BJ (cell line): ENCODE results near the gene LIPH. TPM values are rescaled to one million over a fixed set of nuclear protein-coding genes. Genes with fewer than 3 reads are reported as not detected.
A peak's percentile ranks its signal among the peaks of the same experiment; 100 is the strongest.

Experiments used
- CTCF ChIA-PET: fragments of 350-600 bp; formaldehyde crosslinking; extraction: SDS; loops from one replicate; lab custom pipeline; 2021; ENCODE audit warnings: antibody characterized with exemption, inconsistent platforms; lab: Yijun Ruan, JAX
- POLR2A ChIA-PET: fragments of 300-600 bp; sonication (Branson Sonifier 250); formaldehyde crosslinking; extraction: SDS; loops from one replicate; lab custom pipeline; 2021; ENCODE audit warnings: antibody characterized with exemption; lab: Charles Lee
- DNase-seq: peaks from one replicate; pipeline ENCODE4 v3.0.0-alpha.2; 2011; ENCODE audit warnings: low read depth
- H3K27me3 ChIP-seq: 2 replicates; pipeline ENCODE4 v1.6.0; 2011; ENCODE audit warnings: low read length; ENCODE audit not compliant: control insufficient read depth, insufficient read depth
- H3K36me3 ChIP-seq: 2 replicates; pipeline ENCODE4 v1.5.1; 2011; ENCODE audit warnings: low read length; ENCODE audit not compliant: control insufficient read depth, insufficient read depth
- H3K4me3 ChIP-seq: 2 replicates; pipeline ENCODE4 v1.5.1; 2011; ENCODE audit warnings: low read depth, mild to moderate bottlenecking, control low read depth, low read length
- polyA plus RNA-seq: library from polyadenylated mRNA; depleted of rRNA; stranded (reverse); fragments of >200 nt; gene quantifications from 2 replicates; pipeline ENCODE4 v1.2.3, GENCODE V29; 2011
- TF ChIP-seq, protein P1 (sequence below): IDR thresholded peaks from 2 replicates; pipeline ENCODE4 v1.5.1; 2011; ENCODE audit warnings: low read depth, mild to moderate bottlenecking, control low read depth, inconsistent platforms, low read length, moderate library complexity; ENCODE audit not compliant: insufficient read depth

Gene LIPH
- polyA plus RNA-seq, 1 experiment: 0.17 TPM

DNA sequence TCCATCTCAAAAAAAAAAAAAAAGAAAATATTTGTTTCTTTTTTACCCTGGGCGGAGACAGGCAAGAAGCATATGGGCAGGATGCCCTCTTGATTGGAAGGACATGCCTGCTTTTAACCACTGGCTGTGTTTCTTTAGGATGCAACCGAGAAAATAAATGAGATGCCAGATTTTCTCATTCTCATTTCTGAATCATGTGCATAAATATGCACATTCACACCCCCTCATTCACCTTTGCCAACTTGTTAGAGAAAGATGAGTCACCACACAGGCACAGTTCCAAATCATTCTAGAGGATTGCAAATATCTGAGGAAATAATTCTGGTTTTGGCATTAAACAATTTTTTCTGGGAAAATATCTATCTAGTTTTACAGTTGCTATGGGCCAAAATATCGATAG is 3.3 kb downstream of the LIPH start:
- H3K36me3 ChIP-seq: no peaks in the 10 kb centered on the region
- ChIA-PET POLR2A (no interaction called here), CTCF (interaction anchor here (2.1 kb wide), 1 partner anchor 9 kb away, joined by 7 read pairs; no protein-coding TSS in a partner anchor)
- DNase-seq: peak; percentile 94
- H3K4me3 ChIP-seq: no peak overlapping the region
- TF ChIP-seq, protein P1, sequence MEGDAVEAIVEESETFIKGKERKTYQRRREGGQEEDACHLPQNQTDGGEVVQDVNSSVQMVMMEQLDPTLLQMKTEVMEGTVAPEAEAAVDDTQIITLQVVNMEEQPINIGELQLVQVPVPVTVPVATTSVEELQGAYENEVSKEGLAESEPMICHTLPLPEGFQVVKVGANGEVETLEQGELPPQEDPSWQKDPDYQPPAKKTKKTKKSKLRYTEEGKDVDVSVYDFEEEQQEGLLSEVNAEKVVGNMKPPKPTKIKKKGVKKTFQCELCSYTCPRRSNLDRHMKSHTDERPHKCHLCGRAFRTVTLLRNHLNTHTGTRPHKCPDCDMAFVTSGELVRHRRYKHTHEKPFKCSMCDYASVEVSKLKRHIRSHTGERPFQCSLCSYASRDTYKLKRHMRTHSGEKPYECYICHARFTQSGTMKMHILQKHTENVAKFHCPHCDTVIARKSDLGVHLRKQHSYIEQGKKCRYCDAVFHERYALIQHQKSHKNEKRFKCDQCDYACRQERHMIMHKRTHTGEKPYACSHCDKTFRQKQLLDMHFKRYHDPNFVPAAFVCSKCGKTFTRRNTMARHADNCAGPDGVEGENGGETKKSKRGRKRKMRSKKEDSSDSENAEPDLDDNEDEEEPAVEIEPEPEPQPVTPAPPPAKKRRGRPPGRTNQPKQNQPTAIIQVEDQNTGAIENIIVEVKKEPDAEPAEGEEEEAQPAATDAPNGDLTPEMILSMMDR: no peak
- no peaks in the 10 kb centered on the region for H3K27me3 ChIP-seq

DNA sequence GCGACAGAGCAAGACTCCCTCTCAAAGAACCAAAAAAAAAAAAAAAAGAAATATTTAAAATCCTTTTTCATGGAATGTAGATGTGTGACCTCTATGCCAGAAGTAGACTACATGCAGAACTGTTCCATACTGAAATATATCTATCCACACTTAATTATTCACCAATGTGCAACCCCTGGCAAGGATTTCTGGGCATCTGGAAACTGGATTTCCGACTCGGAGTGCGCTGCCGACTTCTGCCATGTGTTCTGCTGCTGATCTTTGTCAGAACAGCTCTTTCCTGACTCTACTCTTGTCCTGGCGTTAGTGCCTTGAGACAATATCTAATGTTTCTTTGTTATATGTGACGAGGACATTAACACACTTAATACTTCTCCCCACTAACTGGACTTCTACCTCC is 11.7 kb downstream of the LIPH start:
- 0 out of 2 replicates have a peak, but pooled peaks cover 2% of the 10 kb centered on the region for H3K27me3 ChIP-seq
- POLR2A ChIA-PET: no interaction called here
- CTCF ChIA-PET: no interaction called here
- TF ChIP-seq, protein P1: no peak
- H3K4me3 ChIP-seq: no peak overlapping the region
- no peak for DNase-seq
- no peaks in the 10 kb centered on the region for H3K36me3 ChIP-seq

DNA sequence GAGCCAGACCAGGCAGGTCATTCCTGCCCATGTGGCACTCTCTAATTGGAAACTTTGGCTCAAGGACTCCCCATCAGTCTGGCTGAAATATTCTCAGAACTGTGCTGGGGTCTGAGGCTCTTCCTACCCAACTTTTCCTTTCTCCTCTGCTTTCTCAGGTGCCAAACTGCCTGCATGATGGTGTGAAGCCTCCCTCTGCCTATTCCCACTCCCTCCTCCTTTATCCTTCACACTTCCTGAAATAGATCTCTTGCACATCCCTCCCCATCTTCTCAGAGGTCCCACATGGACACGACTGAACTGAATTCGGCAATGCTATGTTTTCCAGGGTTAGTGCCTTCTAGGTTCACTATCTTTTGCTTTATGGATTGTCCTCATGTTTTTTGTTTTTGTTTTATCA is 12.5 kb downstream of the LIPH start:
- CTCF ChIA-PET: no interaction called here
- Histone ChIP-seq H3K27me3 (0 out of 2 replicates have a peak, but pooled peaks cover 2% of the 10 kb centered on the region), H3K36me3 (no peaks in the 10 kb centered on the region), H3K4me3 (no peak overlapping the region)
- DNase-seq: no peak
- POLR2A ChIA-PET: no interaction called here
- TF ChIP-seq, protein P1: no peak

DNA sequence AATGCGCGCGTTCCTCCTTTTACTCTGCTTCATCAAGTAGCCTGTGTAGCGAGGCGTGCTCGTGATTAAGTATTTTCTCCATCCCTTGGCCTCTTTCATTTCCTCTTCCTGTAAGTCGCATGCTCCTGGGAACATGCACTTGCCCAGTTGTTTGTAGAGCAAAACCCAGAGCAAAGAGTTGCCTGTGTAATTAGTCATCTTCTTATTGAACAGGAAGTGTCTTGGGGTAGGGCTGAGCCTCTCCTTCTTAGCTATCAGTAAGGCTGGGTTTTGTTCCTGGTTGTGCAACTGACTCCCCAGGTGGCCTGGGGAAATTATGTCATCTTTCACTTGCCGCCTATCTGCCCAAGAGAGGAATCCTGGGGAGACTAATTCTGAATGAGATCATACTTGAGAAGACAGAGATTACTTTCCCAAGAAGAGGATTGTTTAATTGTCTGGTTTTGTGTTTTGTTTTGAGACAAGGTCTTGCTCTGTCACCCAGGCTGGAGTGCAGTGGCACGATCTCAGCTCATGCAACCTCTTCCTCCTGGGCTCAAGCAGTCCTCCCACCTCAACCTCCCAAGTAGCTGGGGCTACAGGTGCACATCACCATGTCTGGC is 14.9 kb downstream of the LIPH start:
- TF ChIP-seq, protein P1: no peak
- ChIA-PET CTCF (interaction anchor here (1.4 kb wide), 1 partner anchor 22 kb away, joined by 3 read pairs; no protein-coding TSS in a partner anchor), POLR2A (no interaction called here)
- H3K27me3 ChIP-seq: 0 out of 2 replicates have a peak, but pooled peaks cover 2% of the 10 kb centered on the region
- peak; percentile 51 for DNase-seq
- H3K36me3 ChIP-seq: no peaks in the 10 kb centered on the region
- H3K4me3 ChIP-seq: no peak overlapping the region

DNA sequence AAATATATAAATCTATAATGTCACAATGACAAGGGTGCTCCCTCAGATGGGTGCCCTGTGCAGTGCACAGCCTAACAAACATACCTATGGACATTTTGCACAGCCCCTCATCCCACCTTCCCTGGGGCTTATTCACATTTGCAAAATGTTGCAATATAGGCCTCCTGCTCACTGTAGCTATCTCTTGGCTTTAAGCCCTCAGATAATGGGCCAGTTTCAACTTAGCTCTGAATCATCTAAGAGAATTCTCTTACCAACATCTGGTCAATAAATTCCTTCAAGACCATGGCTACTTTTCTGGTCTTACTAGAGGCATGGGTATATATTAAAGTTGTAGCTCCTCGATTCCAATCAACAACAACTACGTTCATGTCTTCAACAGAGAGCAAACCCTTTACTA is 17.9 kb downstream of the LIPH start:
- ChIA-PET POLR2A (no interaction called here), CTCF (interaction anchor here (0.6 to 1.9 kb wide), 3 partner anchors 11 to 41 kb away, joined by 3 to 5 read pairs (median 4); no protein-coding TSS in a partner anchor)
- Histone ChIP-seq H3K36me3 (no peaks in the 10 kb centered on the region), H3K27me3 (no peaks in the 10 kb centered on the region), H3K4me3 (no peak overlapping the region)
- DNase-seq: no peak
- TF ChIP-seq, protein P1: no peak
